Epithelial cell of prostate (primary cell): ENCODE data around the gene UAP1L1.

Source experiments
- DNase-seq: peaks from one replicate; pipeline ENCODE4 v3.0.0-alpha.2; 2011; ENCODE audit warnings: low read depth, low spot score
- H3K27ac ChIP-seq: fragments of 450-650 bp; 2 replicates; pipeline ENCODE4 v1.5.1; 2017; ENCODE audit warnings: mild to moderate bottlenecking

Gene UAP1L1

DNA sequence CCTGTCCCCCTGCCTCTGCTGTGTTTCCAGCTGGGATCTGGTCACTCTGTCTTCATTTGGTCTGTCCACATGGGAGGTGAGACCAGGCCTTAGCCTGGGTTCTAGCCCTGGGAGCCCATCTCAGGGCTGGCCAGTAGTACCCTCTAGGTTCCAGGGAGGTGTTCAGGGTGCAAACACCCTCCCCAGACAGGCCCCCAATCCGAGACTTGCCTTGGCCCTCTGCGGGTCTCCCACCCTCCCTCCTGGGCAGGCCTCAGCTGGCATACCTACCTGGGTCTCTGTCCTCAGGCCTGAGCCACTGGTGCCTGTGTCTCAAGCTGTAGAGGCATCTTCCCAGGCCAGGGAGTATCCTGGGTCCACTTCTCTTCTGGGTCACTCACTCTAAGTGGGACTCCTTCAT lies 6.0 kb upstream of the UAP1L1 start:
- no peak overlapping the region for H3K27ac ChIP-seq
- DNase-seq, result no peak

DNA sequence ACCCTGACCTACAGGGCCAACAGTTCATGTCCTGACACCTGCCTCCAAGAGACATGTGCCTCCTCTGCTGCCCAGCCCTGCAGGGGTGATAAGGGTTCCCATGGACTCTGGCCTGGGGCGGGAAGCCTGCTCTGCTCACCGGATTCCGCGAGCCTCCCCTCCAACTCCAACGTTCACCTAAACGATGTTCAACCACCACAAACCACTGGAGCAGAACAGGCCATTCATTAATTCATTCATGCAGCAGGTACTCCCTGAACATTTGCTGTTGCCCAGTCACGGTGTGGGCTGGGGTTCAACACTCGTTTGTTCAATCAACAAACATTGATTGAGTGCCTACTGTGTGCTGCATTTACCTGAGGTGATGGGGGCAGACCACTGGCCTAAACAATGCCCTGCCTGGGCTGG lies 3.3 kb upstream of the UAP1L1 start:
- no peak overlapping the region for H3K27ac ChIP-seq
- DNase-seq, result no peak

DNA sequence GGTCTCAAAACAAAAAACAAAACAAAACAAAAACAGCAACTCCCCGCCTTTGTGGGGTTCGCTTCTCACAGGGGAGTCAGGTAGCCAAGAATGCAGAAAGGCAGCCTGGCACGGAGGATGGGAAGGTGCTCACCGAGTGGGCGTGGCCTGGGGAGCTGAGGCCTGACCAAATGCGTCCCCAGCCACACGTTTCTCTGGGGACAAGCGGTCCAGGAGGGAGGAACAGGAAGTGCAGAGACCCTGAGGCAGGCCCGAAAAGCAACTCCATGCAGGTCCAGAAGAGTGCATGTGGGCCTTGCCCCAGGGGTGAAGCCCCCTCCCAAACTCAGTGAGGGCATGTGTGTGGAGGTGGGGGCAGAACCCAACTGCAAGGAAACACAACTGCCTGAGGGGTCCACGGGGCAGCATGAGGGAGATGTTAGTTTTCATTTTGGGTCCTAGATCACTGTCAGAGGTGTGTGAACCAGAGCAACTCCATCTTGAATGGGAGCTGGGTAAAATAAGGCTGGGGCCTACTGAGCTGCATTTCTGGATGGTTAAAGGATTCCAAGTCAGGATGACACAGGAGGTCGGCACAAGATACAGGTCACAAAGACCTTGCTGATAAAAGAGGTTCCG lies 2.6 kb upstream of the UAP1L1 start:
- no peak for DNase-seq

GRCh38 chr9:137075275-137075775 lies 2.0 kb upstream of the UAP1L1 start:
- no peak for DNase-seq

More for the DNA sequence above, 2.6 kb upstream of the UAP1L1 start:
- no peak overlapping the region for H3K27ac ChIP-seq

DNA sequence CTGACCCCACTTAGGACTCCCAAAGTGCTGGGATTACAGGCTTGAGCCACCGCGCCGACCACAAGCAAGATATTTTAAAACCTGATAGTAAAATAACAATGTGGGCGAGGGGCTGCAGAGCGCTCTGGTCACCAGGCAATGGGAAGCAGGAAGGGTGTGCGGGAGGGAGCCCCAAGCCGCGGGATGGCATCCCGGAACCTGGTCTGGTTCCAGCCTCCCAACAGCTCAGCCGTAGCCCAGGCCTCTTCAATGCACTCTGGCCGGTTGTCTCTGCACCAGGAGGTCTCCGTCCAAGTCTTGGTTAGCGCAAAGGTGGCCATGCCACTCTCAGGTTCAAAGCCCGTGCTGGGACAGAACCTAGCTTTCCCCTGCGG lies 694 bp upstream of the UAP1L1 start:
- H3K27ac ChIP-seq, result no peak overlapping the region
- no peak for DNase-seq

More at GRCh38 chr9:137075275-137075775, 2.0 kb upstream of the UAP1L1 start:
- no peak overlapping the region for H3K27ac ChIP-seq

DNA sequence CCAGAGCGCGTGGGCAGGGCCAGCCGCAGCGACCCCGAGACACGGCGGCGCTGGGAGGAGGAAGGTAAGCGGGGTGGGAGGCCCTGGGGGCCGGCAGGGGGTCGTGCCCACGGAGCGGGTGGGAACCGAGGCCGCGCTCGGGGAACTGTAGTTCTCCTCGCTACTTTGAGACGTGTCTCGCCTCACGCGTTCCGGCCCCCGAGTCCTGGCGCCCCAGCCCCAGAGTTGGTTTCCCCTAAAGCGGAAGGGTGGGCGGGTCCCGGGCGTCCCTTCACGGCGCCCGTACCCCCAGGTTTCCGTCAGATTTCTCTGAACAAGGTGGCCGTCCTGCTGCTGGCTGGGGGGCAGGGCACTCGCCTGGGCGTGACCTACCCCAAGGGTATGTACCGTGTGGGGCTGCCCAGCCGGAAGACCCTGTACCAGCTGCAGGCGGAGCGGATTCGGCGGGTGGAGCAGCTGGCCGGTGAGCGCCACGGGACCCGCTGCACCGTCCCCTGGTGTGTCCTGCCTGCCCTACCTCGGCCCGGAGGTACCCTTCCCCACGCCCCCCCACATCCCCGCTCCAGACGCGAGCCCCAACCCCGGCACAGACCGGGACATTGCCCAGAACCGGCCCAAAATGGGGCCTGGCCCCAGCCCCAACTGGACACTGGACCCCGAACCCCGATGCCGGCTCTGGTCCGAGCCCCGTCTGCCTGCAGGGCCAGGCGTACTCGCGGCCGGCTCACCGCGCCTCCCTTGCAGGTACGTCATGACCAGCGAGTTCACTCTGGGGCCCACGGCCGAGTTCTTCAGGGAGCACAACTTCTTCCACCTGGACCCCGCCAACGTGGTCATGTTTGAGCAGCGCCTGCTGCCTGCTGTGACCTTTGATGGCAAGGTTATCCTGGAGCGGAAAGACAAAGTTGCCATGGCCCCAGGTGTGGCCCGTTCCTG lies 709 bp downstream of the UAP1L1 start:
- H3K27ac ChIP-seq, result no peak overlapping the region
- DNase-seq, result no peak

GRCh38 chr9:137078701-137079400 lies 1.5 kb downstream of the UAP1L1 start:
- no peak overlapping the region for H3K27ac ChIP-seq
- DNase-seq, result no peak

- no peak for DNase-seq
- H3K27ac ChIP-seq, result no peak overlapping the region
These were observed 2.1 kb downstream of the UAP1L1 start for GRCh38 chr9:137079401-137079787.

DNA sequence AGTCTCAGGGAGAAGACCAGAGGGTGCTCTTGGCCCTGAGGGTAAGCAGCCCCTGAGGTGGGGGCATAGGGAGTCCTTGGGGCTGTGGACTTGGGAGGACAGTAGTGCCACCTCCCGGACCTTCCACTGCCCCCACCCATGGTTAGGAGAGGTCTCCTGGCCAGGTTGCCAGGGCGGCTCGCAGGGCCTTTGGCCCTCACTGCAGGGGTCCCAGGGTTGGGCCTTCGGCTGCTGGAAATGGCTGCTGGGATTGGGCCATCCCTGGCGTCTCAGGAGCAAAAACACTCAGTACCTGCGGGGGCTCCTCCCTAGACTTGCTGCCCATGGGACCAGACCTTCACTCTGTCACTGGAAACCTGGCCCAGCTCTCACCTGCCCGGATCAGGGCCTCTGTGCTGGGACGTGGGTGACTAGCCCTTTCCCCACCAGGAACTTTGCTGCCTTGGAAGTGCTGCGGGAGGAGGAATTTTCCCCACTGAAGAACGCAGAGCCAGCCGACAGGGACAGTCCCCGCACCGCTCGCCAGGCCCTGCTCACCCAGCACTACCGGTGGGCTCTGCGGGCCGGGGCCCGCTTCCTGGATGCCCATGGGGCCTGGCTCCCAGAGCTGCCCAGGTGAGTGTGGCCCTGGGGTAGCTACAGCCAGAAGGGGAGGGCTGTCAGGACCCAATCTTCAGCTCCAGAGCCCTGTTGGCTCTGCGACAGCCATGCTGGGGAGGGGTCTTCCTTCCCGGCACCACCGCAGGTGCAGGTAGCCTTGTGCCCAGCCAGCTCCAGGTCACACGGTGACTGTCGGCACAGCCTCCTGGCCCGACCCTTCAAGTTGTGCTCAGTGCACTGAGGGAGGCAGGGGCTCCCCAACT lies 3.2 kb downstream of the UAP1L1 start:
- DNase-seq, result no peak
- no peak overlapping the region for H3K27ac ChIP-seq

GRCh38 chr9:137082222-137082924 lies 5.1 kb downstream of the UAP1L1 start:
- DNase-seq, result no peak
- no peak overlapping the region for H3K27ac ChIP-seq

DNA sequence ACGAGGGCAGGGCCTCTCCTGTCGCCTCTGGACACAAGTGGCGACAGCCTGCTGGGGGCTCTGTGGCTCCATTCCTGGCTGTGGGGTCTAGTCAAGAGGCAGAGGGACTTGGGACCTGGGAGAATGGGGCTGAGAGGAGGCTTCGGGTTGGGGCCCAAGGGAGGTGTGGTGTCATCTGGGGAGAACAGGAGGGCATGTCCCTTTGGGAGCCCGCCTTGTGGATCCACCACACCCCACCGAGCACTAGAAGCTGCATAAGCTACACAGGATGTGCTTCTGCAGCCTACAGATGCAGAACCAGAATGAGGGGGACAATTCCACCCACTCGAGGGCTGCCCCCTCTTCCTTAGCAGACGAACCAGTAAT lies 5.6 kb downstream of the UAP1L1 start:
- H3K27ac ChIP-seq, result peak overlapping the region; percentile 87
- DNase-seq, result no peak

- peak; percentile 84 for DNase-seq
- H3K27ac ChIP-seq, result peak overlapping the region; percentile 87
These were observed 6.2 kb downstream of the UAP1L1 start for GRCh38 chr9:137083394-137084004.

- peak overlapping the region; percentile 87 for H3K27ac ChIP-seq
- peak; percentile 59 for DNase-seq
These were observed 7.2 kb downstream of the UAP1L1 start for GRCh38 chr9:137084526-137084925.

DNA sequence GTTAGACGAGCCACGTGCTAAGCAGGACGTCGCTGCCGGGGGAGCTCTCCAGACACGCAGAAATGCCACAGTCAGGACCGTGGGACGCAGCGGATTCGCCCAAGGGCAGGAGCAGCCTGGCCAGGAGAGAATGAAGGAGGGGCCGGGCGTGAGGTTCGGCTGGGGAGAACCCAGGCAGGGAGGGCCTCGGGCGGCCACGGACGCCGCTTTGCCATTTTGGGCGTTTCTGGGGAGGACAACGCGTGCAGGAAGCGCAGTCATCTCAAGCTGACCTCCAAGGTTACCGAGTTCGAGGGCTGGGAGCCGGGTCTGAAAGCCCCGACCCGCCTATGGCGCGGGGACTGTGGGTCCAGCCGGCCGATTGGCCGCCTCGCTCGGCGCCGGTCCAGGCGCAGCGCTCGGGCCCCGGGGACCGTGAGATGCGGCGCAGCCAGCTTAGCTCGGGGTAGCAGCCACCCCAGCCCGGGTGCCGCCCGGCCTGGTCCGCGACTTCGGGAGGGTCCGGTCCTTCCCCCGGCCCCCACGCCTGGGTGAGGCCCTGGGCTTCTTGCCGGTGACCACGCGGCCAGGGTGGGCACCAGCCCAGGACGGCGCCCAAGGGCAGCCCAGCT lies 8.7 kb downstream of the UAP1L1 start:
- peak overlapping the region; percentile 87 for H3K27ac ChIP-seq
- DNase-seq, result no peak

DNA sequence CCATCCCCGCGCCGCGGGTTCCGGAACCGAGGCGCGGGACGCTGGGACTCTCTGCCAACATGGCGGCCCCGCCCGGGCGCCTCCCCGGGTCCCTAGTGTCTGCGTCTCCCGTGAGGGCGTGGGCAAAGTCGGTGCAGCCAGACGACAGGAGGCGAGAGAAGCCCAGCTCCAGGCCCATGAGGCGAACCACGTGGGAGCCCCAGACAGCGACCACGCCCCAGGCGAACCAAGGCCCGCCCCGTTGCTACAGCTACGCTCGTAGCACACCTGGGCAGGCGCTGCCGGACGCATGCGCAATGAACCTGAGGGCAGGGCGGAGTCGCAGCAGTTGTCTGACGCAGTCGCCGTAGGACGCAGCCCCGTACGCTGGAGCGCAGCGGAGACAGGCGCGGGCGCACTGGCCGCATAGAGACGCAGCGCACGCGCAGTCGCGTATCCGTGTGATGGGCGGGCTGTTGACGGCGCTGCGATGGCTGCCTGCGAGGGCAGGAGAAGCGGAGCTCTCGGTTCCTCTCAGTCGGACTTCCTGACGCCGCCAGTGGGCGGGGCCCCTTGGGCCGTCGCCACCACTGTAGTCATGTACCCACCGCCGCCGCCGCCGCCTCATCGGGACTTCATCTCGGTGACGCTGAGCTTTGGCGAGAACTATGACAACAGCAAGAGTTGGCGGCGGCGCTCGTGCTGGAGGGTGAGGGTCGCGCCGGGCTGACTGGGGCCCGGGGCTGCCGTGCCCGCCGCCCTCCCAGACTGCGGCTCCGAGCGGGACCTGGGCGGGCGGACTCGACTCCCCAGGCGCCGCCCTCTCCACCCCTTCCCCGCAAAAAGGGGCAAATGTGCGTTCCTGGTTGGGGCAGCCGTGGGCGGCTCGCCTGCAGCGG lies 9.5 kb downstream of the UAP1L1 start, which contains the start of gene MAN1B1:
MAN1B1 (plus strand) TSS at position 455 of the 878 bp plus-strand sequence; CDS start at position 470, 15 bp downstream.
- peak; percentile 96 for DNase-seq
- H3K27ac ChIP-seq, result peak within 1 kb of the TSS; percentile 87

DNA sequence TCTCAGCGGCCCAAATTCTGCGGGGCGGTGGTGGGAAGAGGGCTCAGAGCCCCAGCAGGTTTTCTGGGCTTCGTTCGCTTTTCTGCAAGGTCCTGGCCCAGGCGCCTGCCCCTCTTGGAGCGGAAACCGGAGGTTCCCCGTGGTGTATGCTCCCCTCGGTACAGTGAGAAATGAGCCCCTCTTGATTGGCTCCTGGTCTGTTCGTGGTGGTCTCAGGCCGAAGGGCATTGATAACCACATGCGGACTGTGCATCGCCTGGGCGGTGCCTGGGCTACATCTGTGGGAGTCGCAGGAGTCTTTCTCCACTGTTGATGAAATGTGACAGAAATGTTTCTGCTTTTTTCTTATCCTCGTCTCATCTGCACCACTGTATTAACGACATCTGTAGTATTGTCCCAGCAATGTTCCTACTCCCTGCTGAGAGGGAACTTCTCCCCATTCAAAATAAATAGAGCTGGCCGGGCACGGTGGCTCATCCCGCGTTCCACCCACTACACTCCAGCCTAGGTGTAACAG lies 10.2 kb downstream of the UAP1L1 start:
- peak overlapping the region; percentile 87 for H3K27ac ChIP-seq
- DNase-seq, result no peak

GRCh38 chr9:137088121-137088520 lies 10.8 kb downstream of the UAP1L1 start:
- no peak overlapping the region for H3K27ac ChIP-seq
- DNase-seq, result no peak
